Measurements from ENCODE around the gene GPR39. TPM values are rescaled to one million over a fixed set of nuclear protein-coding genes. Genes with fewer than 3 reads are reported as not detected.

GPR39 gene
- total and polyA plus RNA-seq, 3 experiments from 2014 or later, result not detected

DNA sequence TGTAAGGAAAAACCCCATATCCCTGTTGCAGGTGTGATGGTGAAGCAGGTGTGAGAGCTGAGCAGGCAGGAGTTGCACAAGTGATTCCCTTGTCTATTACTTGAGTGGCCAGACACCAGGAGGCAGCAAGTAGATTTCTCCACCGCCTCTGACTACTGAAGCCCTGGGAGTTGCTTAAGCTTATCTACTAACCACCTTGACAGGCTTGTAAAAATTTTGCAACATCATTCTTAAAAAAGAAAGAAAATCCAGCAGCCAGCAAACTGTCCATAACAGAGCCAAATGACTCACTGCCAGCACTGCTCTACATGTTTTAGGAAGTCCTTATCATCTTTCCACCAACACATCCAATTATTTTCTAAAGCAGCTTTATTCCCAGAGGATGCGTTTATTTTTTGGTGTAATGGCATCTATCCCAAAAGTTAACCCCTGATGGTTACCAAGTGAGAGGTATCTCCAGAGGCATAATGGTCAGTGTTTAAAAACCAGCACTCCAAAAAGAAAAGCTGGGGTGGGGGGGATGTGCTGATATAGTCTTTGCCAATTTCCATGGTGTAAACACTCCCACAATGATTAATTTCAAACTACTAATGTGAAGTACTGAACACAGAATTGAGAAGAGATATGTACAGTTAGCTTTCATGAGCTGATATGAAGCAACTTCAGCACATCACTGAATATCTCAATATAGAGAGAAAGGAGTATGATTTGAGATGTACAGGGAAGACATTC lies 16.3 kb upstream of the GPR39 start:
- CTCF ChIA-PET, result no interaction called here

GRCh38 chr2:132400901-132401240 lies 15.7 kb upstream of the GPR39 start:
- H3K4me3 Mint-ChIP-seq, result no peak overlapping the region
- Histone ChIP-seq H3K36me3 (ENCODE audit: insufficient read depth, low read length) (no peaks in the 10 kb centered on the region), H3K27ac (ENCODE audit: low read depth, low read length) (no peak overlapping the region), H3K4me1 (ENCODE audit: insufficient read depth, low read length) (no peaks in the 10 kb centered on the region), H3K27me3 (ENCODE audit: insufficient read depth, low read length, poor library complexity, severe bottlenecking) (no peaks in the 10 kb centered on the region), H3K9me3 (ENCODE audit: low read length) (no peaks in the 10 kb centered on the region), H3K4me3 (ENCODE audit: low read length) (no peak overlapping the region)
- POLR2A ChIA-PET, result no interaction called here
- H3K27ac Mint-ChIP-seq, result no peak overlapping the region
- CTCF ChIA-PET, result no interaction called here
- peaks cover 0 to 2% of the 10 kb centered on the region in 2 donors for H3K27me3 Mint-ChIP-seq
- no peaks in the 10 kb centered on the region for H3K4me1 Mint-ChIP-seq
- H3K9me3 Mint-ChIP-seq, result peaks cover 0 to 12% (median 4%) of the 10 kb centered on the region in 5 donors
- no peak for DNase-seq
- H3K36me3 Mint-ChIP-seq, result no peaks in the 10 kb centered on the region

More for the DNA sequence above, 16.3 kb upstream of the GPR39 start:
- POLR2A ChIA-PET, result no interaction called here
- peaks cover 0 to 2% of the 10 kb centered on the region in 2 donors for H3K27me3 Mint-ChIP-seq
- no peak overlapping the region for H3K4me3 Mint-ChIP-seq
- Histone ChIP-seq H3K36me3 (ENCODE audit: insufficient read depth, low read length) (no peaks in the 10 kb centered on the region), H3K4me3 (ENCODE audit: low read length) (no peak overlapping the region), H3K9me3 (ENCODE audit: low read length) (no peaks in the 10 kb centered on the region), H3K4me1 (ENCODE audit: insufficient read depth, low read length) (no peaks in the 10 kb centered on the region), H3K27ac (ENCODE audit: low read depth, low read length) (no peak overlapping the region), H3K27me3 (ENCODE audit: insufficient read depth, low read length, poor library complexity, severe bottlenecking) (no peaks in the 10 kb centered on the region)
- H3K27ac Mint-ChIP-seq, result no peak overlapping the region
- no peak for DNase-seq
- H3K36me3 Mint-ChIP-seq, result no peaks in the 10 kb centered on the region
- H3K4me1 Mint-ChIP-seq, result no peaks in the 10 kb centered on the region
- H3K9me3 Mint-ChIP-seq, result peaks cover 0 to 12% (median 4%) of the 10 kb centered on the region in 5 donors

DNA sequence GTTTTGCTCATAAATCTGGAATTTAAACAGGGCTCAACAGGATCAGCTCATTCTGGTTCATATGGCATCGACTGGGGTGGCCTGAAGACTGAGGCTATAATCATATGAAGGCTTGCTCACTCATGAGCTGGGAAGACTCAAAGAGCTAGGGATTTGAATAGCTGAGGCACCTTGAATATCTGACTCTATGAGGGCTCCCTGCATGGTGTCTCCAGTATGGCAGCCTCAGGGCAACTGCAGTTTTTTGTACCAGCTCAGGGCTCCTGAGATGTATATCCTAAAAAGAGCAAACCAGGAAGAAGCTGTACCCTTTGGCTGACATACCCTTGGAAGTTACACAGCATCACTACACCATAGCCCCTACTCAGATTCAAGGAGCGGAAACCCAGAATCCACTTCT lies 15.3 kb upstream of the GPR39 start:
- peaks cover 0 to 2% of the 10 kb centered on the region in 2 donors for H3K27me3 Mint-ChIP-seq
- Histone ChIP-seq H3K9me3 (ENCODE audit: low read length) (no peaks in the 10 kb centered on the region), H3K4me1 (ENCODE audit: insufficient read depth, low read length) (no peaks in the 10 kb centered on the region), H3K27me3 (ENCODE audit: insufficient read depth, low read length, poor library complexity, severe bottlenecking) (no peaks in the 10 kb centered on the region), H3K36me3 (ENCODE audit: insufficient read depth, low read length) (no peaks in the 10 kb centered on the region), H3K27ac (ENCODE audit: low read depth, low read length) (no peak overlapping the region), H3K4me3 (ENCODE audit: low read length) (no peak overlapping the region)
- ChIA-PET CTCF (no interaction called here), POLR2A (no interaction called here)
- no peak overlapping the region for H3K27ac Mint-ChIP-seq
- no peak overlapping the region for H3K4me3 Mint-ChIP-seq
- no peaks in the 10 kb centered on the region for H3K36me3 Mint-ChIP-seq
- no peak for DNase-seq
- peaks cover 0 to 12% (median 4%) of the 10 kb centered on the region in 5 donors for H3K9me3 Mint-ChIP-seq
- no peaks in the 10 kb centered on the region for H3K4me1 Mint-ChIP-seq

GRCh38 chr2:132403146-132403545 lies 13.5 kb upstream of the GPR39 start:
- Mint-ChIP-seq H3K9me3 (peaks cover 0 to 12% (median 4%) of the 10 kb centered on the region in 5 donors), H3K4me3 (no peak overlapping the region), H3K36me3 (no peaks in the 10 kb centered on the region), H3K27ac (no peak overlapping the region), H3K4me1 (no peaks in the 10 kb centered on the region), H3K27me3 (peaks cover 0 to 2% of the 10 kb centered on the region in 2 donors)
- ChIA-PET POLR2A (no interaction called here), CTCF (no interaction called here)
- no peak for DNase-seq
- Histone ChIP-seq H3K27me3 (ENCODE audit: insufficient read depth, low read length, poor library complexity, severe bottlenecking) (no peaks in the 10 kb centered on the region), H3K4me3 (ENCODE audit: low read length) (no peak overlapping the region), H3K27ac (ENCODE audit: low read depth, low read length) (no peak overlapping the region), H3K9me3 (ENCODE audit: low read length) (no peaks in the 10 kb centered on the region), H3K36me3 (ENCODE audit: insufficient read depth, low read length) (no peaks in the 10 kb centered on the region), H3K4me1 (ENCODE audit: insufficient read depth, low read length) (no peaks in the 10 kb centered on the region)

GRCh38 chr2:132404056-132404455 lies 12.5 kb upstream of the GPR39 start:
- CTCF ChIA-PET, result no interaction called here
- Histone ChIP-seq H3K27me3 (ENCODE audit: insufficient read depth, low read length, poor library complexity, severe bottlenecking) (no peaks in the 10 kb centered on the region), H3K27ac (ENCODE audit: low read depth, low read length) (no peak overlapping the region), H3K36me3 (ENCODE audit: insufficient read depth, low read length) (no peaks in the 10 kb centered on the region), H3K9me3 (ENCODE audit: low read length) (no peaks in the 10 kb centered on the region), H3K4me3 (ENCODE audit: low read length) (no peak overlapping the region), H3K4me1 (ENCODE audit: insufficient read depth, low read length) (no peaks in the 10 kb centered on the region)
- POLR2A ChIA-PET, result no interaction called here
- no peaks in the 10 kb centered on the region for H3K27me3 Mint-ChIP-seq
- H3K36me3 Mint-ChIP-seq, result no peaks in the 10 kb centered on the region
- no peaks in the 10 kb centered on the region for H3K4me1 Mint-ChIP-seq
- H3K9me3 Mint-ChIP-seq, result peaks cover 0 to 12% (median 4%) of the 10 kb centered on the region in 5 donors
- peak overlapping the region in 1 of 8 donors; percentile 34 for H3K27ac Mint-ChIP-seq
- no peak overlapping the region for H3K4me3 Mint-ChIP-seq
- DNase-seq, result no peak

GRCh38 chr2:132407784-132408183 lies 8.8 kb upstream of the GPR39 start:
- Histone ChIP-seq H3K9me3 (ENCODE audit: low read length) (no peaks in the 10 kb centered on the region), H3K4me3 (ENCODE audit: low read length) (no peak overlapping the region), H3K27me3 (ENCODE audit: insufficient read depth, low read length, poor library complexity, severe bottlenecking) (no peaks in the 10 kb centered on the region), H3K27ac (ENCODE audit: low read depth, low read length) (no peak overlapping the region), H3K36me3 (ENCODE audit: insufficient read depth, low read length) (no peaks in the 10 kb centered on the region), H3K4me1 (ENCODE audit: insufficient read depth, low read length) (no peaks in the 10 kb centered on the region)
- Mint-ChIP-seq H3K4me1 (no peaks in the 10 kb centered on the region), H3K27me3 (no peaks in the 10 kb centered on the region), H3K27ac (no peak overlapping the region), H3K36me3 (no peaks in the 10 kb centered on the region), H3K4me3 (no peak overlapping the region), H3K9me3 (peaks cover 0 to 10% (median 0%) of the 10 kb centered on the region in 5 donors)
- DNase-seq, result no peak
- CTCF ChIA-PET, result no interaction called here
- POLR2A ChIA-PET, result no interaction called here

DNA sequence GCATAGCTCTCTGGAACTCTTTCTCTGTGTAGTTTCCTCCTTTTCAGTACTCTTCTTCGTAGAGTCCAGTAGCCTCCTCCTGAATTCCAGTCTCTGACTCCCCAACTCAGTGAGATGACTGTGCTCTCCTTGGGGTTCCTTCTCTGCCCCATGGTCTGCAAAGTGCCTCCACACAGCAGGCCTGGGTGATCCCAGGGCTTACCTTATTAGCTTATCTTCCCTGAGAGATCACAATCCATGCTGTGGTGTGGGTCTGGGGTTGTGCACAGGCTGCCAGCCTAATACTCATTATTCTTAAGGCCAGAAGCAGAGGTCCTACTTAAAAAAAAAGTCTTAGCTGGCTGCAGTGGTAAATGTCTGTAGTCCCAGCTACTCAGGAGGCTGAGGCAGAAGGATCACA lies 4.6 kb upstream of the GPR39 start:
- Mint-ChIP-seq H3K36me3 (no peaks in the 10 kb centered on the region), H3K27me3 (peaks cover 3 to 10% of the 10 kb centered on the region in 2 donors), H3K27ac (no peak overlapping the region), H3K4me3 (no peak overlapping the region), H3K9me3 (peaks cover 0 to 11% (median 0%) of the 10 kb centered on the region in 5 donors), H3K4me1 (no peaks in the 10 kb centered on the region)
- DNase-seq, result no peak
- H3K9me3 ChIP-seq (ENCODE audit: low read length), result no peaks in the 10 kb centered on the region
- H3K27me3 ChIP-seq (ENCODE audit: insufficient read depth, low read length, poor library complexity, severe bottlenecking), result no peaks in the 10 kb centered on the region
- POLR2A ChIA-PET, result no interaction called here
- H3K4me3 ChIP-seq (ENCODE audit: low read length), result no peak overlapping the region
- no peaks in the 10 kb centered on the region for H3K4me1 ChIP-seq (ENCODE audit: insufficient read depth, low read length)
- no peak overlapping the region for H3K27ac ChIP-seq (ENCODE audit: low read depth, low read length)
- CTCF ChIA-PET, result no interaction called here
- no peaks in the 10 kb centered on the region for H3K36me3 ChIP-seq (ENCODE audit: insufficient read depth, low read length)

GRCh38 chr2:132414081-132414480 lies 2.5 kb upstream of the GPR39 start:
- ChIA-PET CTCF (no interaction called here), POLR2A (no interaction called here)
- Mint-ChIP-seq H3K27ac (no peak overlapping the region), H3K9me3 (peaks cover 0 to 11% (median 2%) of the 10 kb centered on the region in 5 donors), H3K4me1 (no peaks in the 10 kb centered on the region), H3K4me3 (no peak overlapping the region), H3K36me3 (no peaks in the 10 kb centered on the region), H3K27me3 (peaks cover 7 to 10% of the 10 kb centered on the region in 2 donors)
- H3K27me3 ChIP-seq (ENCODE audit: insufficient read depth, low read length, poor library complexity, severe bottlenecking), result no peaks in the 10 kb centered on the region
- no peak for DNase-seq
- H3K4me3 ChIP-seq (ENCODE audit: low read length), result no peak overlapping the region
- H3K4me1 ChIP-seq (ENCODE audit: insufficient read depth, low read length), result no peaks in the 10 kb centered on the region
- H3K9me3 ChIP-seq (ENCODE audit: low read length), result no peaks in the 10 kb centered on the region
- no peak overlapping the region for H3K27ac ChIP-seq (ENCODE audit: low read depth, low read length)
- no peaks in the 10 kb centered on the region for H3K36me3 ChIP-seq (ENCODE audit: insufficient read depth, low read length)

Data from CD8-positive, alpha-beta memory T cell (primary cell).